ENCODE results near the gene HELT. TPM values are rescaled to one million over a fixed set of nuclear protein-coding genes. Genes with fewer than 3 reads are reported as not detected.

HELT gene
- total RNA-seq, 1 experiment from 2014 or later: not detected

DNA sequence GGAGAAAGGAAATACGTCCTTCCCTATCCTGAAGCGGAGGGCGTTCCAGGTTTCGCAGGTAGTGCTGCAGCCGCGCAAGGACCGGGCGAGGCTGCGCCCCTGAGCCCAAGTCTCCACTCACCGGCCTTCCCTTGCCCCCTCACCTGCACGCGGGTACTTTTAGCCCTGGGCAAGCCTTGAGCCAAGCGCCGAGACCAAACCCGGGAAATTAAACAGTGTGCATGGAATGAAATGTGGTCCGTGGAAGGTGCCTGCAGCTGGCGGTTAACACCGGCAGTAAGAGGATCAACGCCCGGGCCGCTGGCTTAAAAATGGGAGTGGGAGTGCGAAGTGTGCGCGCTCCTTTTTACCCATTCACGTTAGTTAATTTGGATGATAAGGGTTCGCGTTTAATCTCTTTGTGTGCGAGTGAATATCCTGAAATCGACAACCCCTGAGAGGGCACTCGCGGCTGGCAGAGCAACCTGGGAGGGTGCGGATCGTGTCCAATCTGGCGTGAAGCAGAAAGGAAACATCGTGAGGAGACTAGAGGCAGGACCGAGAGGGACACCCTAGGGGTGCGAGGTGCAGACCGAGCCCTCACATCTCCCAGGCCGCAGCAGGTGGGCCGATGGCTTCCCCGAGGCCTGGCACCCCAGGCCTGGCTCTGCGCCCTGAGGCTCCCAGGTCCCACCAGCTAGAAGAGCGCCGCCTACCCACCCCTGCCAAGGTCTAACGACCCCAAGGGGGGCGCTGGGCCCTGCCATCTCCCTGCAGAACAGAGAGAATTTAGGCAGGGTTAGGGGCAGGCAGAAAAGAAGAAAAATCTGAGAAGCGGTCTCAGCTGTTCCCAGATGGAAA is 2.0 kb upstream of the HELT start:
- peak; percentile 64 for DNase-seq
- Histone ChIP-seq H3K27me3 (ENCODE audit: control insufficient read depth, insufficient read depth, low read length) (peaks cover 91% of the 10 kb centered on the region), H3K36me3 (replicated peaks; ENCODE audit: control insufficient read depth, insufficient read depth, low read length) (no peaks in the 10 kb centered on the region), H3K4me3 (ENCODE audit: insufficient read depth, low read depth, low read length) (peak overlapping the region; percentile 17; the same call in 1 of the 2 replicates)

DNA sequence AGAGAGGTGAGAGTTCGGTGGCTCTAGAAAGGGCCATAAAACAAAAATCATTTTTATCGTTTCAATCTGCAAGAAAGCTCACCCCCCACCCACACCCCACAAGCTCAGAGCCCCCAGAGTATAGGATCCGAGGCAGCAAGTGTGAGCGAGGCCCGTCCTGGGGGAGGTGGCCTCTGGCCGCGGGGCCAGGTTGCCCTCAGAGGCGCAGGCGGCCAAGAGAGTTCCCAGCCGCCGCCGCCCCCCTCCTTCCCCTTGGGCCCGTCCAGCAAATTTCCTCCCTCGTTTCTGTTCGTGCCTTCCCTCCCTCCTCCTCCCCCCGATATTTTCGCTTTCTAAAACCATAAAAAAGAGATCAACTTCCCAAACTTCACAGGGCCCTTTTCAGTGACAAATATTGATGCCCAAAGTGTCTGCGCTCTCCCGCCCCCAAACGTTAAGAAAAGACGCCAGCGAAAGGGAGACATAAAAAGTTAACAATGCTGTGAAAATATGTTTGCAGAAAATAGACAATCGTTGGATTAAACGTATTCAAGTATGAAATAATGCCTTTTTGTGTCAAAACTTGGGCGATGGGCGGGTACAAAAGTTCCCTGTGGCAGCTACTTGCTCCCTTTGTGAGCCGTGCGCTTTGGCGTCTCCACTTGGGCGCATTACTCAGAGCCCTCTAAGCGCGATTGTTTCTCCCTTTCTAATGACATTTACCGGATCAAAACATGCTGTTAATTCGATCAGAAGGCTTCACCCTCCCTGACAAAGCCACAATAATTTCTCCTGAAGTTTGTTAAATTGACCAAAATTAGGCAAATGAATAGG is 1.1 kb upstream of the HELT start:
- Histone ChIP-seq H3K27me3 (ENCODE audit: control insufficient read depth, insufficient read depth, low read length) (peaks cover 94% of the 10 kb centered on the region), H3K4me3 (ENCODE audit: insufficient read depth, low read depth, low read length) (peak overlapping the region; percentile 17; the same call in 1 of the 2 replicates), H3K36me3 (replicated peaks; ENCODE audit: control insufficient read depth, insufficient read depth, low read length) (no peaks in the 10 kb centered on the region)
- peak; percentile 79 for DNase-seq

DNA sequence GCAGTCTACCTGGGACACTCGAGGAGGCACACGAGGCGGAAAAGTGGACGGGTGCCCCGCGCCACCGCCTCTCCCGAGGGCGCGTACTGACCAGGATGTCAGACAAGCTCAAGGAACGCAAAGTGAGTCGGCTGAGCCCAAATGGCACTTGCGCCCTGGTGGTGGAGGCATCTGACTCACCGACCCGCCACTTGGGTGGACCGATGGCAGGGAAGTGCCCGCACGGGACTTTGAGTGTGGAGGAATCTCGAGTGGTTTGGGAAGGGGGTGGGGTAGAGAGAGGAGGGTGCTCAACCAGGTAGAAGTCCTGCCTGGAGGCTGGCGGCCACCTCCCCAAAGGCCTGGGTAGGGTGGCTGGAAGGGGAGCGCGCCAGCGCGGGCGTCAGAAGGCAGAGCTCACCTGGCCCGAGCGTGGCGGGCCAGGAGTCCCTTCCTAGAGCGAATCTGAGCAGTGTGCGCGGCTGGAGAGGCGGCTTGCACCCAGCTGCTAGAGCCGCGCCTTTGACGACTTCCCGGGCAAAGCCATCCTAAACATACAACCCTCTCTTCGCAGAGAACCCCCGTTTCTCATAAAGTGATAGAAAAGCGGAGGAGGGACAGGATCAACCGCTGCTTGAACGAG is 655 bp downstream of the HELT start:
- Histone ChIP-seq H3K4me3 (ENCODE audit: insufficient read depth, low read depth, low read length) (peak overlapping the region; percentile 26), H3K36me3 (replicated peaks; ENCODE audit: control insufficient read depth, insufficient read depth, low read length) (no peaks in the 10 kb centered on the region), H3K27me3 (ENCODE audit: control insufficient read depth, insufficient read depth, low read length) (peaks cover 100% of the 10 kb centered on the region)
- peak; percentile 72 for DNase-seq

DNA sequence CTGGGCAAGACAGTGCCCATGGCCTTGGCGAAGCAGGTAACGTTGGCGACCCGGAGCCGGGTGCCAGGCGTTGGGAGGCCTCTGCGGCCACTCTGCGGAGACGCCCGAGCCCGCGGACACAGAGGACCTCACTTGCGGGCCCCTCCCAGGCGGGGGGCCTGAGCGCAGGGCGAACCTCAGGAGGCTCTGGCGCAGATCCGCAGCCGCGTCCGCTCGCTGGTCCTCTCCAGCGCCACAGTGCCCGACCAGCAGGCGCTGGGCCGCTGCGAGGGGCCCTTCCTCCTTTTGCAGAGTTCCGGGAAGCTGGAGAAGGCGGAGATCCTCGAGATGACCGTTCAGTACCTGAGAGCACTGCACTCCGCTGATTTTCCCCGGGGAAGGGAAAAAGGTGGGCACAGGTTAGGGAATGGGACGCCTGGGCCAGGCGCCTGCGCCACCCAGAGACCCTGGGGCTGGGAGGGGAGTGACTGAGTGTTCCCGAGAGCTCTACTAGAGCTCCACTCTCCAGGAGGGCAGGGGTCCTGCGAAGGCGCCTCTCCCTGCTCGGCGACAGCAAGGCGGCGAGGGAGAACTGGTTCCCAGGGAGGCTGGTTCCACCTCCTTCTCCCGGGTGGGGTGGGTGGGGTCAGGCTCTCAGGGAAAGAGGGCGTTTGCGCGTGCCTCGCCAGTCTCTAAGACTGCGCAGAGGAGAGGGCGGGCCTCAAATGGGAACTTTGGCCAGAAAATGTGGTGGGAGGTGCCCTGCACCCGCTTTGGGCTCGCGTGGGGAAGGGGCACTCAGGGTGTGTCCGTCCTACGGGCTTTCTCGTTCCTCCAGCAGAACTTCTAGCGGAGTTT is 1.4 kb downstream of the HELT start:
- no peaks in the 10 kb centered on the region for H3K36me3 ChIP-seq (replicated peaks; ENCODE audit: control insufficient read depth, insufficient read depth, low read length)
- H3K4me3 ChIP-seq (ENCODE audit: insufficient read depth, low read depth, low read length): peak overlapping the region; percentile 26
- peak; percentile 83 for DNase-seq
- H3K27me3 ChIP-seq (ENCODE audit: control insufficient read depth, insufficient read depth, low read length): peaks cover 100% of the 10 kb centered on the region

DNA sequence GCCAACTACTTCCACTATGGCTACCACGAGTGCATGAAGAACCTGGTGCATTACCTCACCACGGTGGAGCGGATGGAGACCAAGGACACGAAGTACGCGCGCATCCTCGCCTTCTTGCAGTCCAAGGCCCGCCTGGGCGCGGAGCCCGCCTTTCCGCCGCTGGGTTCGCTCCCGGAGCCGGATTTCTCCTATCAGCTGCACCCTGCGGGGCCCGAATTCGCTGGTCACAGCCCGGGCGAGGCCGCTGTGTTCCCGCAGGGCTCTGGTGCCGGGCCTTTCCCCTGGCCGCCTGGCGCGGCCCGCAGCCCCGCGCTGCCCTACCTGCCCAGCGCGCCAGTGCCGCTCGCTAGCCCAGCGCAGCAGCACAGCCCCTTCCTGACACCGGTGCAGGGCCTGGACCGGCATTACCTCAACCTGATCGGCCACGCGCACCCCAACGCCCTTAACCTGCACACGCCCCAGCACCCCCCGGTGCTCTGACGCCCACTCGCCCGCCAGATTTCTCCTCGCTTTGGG is 2.1 kb downstream of the HELT start:
- peaks cover 100% of the 10 kb centered on the region for H3K27me3 ChIP-seq (ENCODE audit: control insufficient read depth, insufficient read depth, low read length)
- peak; percentile 84 for DNase-seq
- H3K36me3 ChIP-seq (replicated peaks; ENCODE audit: control insufficient read depth, insufficient read depth, low read length): no peaks in the 10 kb centered on the region
- H3K4me3 ChIP-seq (ENCODE audit: insufficient read depth, low read depth, low read length): peak overlapping the region; percentile 26

DNA sequence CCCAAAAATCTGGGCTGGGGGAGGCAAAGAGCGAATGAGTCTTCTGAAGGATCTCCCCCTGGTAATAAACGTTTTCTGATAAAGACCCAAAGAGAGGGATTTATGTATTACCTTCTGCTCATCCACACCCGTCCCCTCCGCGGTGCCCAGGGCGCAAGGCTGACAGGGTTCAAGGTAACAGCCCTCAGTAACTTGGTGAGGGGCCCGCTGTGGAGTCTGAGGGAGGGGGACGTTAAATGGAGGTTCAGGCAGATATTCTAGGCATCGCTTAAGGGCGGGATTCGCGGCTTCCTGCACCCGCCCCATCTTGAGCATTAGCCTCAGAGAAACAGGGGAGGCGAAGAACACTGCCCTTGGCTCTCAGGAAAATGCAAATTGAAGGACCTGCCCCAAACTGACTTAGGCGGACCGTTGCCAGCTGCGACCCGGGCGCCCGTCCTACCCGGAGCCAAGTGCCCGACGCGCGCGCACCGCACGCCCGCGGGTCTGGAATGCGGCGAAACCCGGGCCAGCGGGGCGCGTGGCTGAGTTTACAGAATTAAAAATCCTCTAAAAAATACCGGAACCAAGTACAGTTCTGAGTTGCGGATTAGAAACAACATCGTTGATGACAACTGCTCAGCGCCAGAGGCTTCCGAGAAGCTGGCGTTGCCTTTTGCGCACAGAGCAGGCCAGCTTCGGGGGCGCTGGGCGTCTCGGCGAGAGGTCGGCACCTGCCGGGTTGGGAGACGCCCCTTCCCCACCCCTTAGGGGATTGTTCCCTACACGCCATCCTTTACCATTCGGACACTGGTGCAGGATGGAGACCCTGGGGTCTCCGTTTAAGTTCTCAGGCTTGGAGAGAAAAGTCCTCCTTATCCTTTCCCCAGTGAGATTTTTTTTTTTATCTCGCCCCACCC is 2.8 kb downstream of the HELT start:
- peaks cover 98% of the 10 kb centered on the region for H3K27me3 ChIP-seq (ENCODE audit: control insufficient read depth, insufficient read depth, low read length)
- H3K4me3 ChIP-seq (ENCODE audit: insufficient read depth, low read depth, low read length): no peak overlapping the region; the same call in 1 of the 2 replicates
- H3K36me3 ChIP-seq (replicated peaks; ENCODE audit: control insufficient read depth, insufficient read depth, low read length): no peaks in the 10 kb centered on the region
- DNase-seq: peak; percentile 78

DNA sequence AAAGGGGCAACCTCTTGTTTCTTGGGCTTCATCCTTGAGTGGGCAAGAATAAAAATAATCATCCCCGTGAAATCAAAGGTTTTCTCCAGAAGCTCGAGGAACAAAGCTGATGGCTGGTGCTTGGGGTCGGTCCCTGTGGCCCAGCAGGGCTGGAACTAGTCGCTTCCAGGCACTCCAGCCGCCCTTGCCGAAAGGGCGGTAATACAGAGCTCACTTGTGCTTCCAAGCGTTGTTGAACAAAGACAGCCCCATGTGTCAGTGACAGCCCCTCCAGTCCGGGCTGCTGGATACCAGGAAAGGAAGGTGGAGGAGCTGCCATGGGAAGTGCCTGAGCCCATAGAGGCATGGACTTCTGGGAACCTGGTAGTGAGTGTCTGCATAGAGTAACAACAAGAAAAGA is 5.2 kb downstream of the HELT start:
- no peak overlapping the region for H3K4me3 ChIP-seq (ENCODE audit: insufficient read depth, low read depth, low read length)
- H3K36me3 ChIP-seq (replicated peaks; ENCODE audit: control insufficient read depth, insufficient read depth, low read length): no peaks in the 10 kb centered on the region
- H3K27me3 ChIP-seq (ENCODE audit: control insufficient read depth, insufficient read depth, low read length): peaks cover 80% of the 10 kb centered on the region
- DNase-seq: no peak

DNA sequence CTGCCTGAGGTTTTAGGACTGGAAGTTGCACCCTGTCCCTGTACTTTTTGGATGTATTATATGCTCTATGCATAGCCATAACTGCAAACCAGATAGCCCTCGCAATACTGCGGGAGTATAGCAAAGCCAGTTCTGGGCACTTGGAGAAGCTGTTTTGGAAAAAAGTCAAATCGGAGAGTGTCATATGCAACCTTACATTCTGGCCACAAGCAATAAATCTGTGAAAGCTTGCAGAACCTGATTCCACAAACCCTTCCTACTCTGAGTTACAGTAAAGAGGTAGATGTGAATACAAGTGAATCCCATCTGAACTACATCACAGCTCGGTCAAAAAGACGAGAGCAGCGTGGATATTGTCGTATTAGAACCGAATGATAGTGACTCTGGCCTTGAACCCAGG is 10.3 kb downstream of the HELT start:
- no peak for DNase-seq
- Histone ChIP-seq H3K36me3 (replicated peaks; ENCODE audit: control insufficient read depth, insufficient read depth, low read length) (no peaks in the 10 kb centered on the region), H3K27me3 (ENCODE audit: control insufficient read depth, insufficient read depth, low read length) (peaks cover 39% of the 10 kb centered on the region), H3K4me3 (ENCODE audit: insufficient read depth, low read depth, low read length) (no peak overlapping the region)

DNA sequence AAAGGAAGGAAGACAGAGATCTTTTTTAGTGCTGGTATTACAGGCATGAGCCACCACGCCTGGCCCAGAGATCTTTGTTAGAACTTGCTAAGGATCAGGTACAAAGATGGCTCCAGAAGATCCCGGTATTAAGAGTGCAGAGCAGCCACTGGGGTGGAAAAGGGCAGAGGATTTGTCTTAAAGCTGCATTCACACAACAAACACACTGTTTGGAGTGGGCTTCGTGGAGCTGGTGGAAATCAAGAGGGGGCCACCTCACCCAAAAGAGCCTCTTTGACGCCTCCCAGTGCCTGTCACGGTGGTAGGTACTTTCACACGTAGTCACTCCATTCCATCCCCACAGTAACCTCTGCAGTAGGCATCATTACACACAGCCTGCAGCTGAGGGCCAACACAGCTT is 13.3 kb downstream of the HELT start:
- H3K36me3 ChIP-seq (replicated peaks; ENCODE audit: control insufficient read depth, insufficient read depth, low read length): no peaks in the 10 kb centered on the region
- no peak overlapping the region for H3K4me3 ChIP-seq (ENCODE audit: insufficient read depth, low read depth, low read length)
- peaks cover 14% of the 10 kb centered on the region for H3K27me3 ChIP-seq (ENCODE audit: control insufficient read depth, insufficient read depth, low read length)
- no peak for DNase-seq

DNA sequence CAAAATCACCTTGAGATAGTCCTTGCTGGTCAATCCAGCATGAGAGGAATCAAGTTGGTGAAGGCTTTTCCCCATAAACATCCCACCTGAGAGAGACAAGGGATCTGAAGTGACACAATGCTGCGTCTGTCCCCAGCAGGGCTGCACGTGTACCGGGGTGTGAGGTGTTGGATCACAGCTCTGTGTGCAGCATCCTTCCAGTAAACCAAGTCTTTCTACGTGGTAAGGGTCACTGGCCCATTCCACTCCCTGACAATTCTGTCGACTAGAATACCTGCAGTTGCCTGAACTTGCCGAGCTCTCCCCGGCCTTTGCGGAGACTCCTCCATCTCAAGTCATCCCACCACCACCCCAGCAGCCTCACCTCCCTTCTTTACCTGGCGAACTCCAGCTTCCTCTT is 14.8 kb downstream of the HELT start:
- no peak for DNase-seq
- Histone ChIP-seq H3K36me3 (replicated peaks; ENCODE audit: control insufficient read depth, insufficient read depth, low read length) (no peaks in the 10 kb centered on the region), H3K27me3 (ENCODE audit: control insufficient read depth, insufficient read depth, low read length) (peaks cover 11% of the 10 kb centered on the region), H3K4me3 (ENCODE audit: insufficient read depth, low read depth, low read length) (no peak overlapping the region)

DNA sequence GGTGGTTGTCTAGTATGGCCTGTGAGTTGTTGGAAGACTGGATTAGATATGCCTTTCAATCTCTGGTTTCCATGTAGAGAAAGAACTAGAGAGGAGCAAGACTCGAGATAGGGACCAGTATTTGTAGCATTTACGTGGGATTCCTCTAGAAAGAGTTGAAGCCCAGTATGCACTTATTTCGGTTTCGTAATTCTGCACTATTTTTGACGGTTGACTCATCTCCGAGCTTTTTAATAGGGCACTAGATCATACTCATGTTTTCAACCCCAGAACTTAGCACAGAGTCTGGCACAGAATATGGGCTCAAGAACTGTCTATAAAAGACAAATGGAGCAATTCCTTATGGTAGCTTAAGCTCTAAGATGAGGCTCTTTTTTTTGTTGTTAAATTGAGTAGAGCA is 15.7 kb downstream of the HELT start:
- DNase-seq: no peak
- no peak overlapping the region for H3K4me3 ChIP-seq (ENCODE audit: insufficient read depth, low read depth, low read length)
- H3K27me3 ChIP-seq (ENCODE audit: control insufficient read depth, insufficient read depth, low read length): peaks cover 8% of the 10 kb centered on the region
- no peaks in the 10 kb centered on the region for H3K36me3 ChIP-seq (replicated peaks; ENCODE audit: control insufficient read depth, insufficient read depth, low read length)

DNA sequence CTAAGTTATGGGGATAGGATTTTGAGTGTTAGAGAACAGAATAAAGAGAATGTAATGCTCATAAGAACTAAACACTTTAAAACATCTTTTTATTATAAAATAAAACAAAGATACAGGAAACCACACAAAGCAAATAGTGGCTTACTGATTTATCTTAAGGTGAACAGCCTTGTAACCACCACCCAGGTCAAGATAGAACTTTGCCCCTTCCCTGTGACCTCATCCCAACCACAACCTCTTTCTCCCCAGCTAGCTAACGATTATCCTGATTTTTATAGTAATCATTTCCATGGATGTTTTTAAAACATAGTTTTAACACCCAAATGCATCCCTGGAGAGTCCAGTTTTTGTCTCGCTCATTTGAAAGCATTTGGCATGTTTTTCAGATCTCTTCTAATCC is 17.0 kb downstream of the HELT start:
- no peak for DNase-seq
- H3K36me3 ChIP-seq (replicated peaks; ENCODE audit: control insufficient read depth, insufficient read depth, low read length): no peaks in the 10 kb centered on the region
- peaks cover 8% of the 10 kb centered on the region for H3K27me3 ChIP-seq (ENCODE audit: control insufficient read depth, insufficient read depth, low read length)
- H3K4me3 ChIP-seq (ENCODE audit: insufficient read depth, low read depth, low read length): no peak overlapping the region

DNA sequence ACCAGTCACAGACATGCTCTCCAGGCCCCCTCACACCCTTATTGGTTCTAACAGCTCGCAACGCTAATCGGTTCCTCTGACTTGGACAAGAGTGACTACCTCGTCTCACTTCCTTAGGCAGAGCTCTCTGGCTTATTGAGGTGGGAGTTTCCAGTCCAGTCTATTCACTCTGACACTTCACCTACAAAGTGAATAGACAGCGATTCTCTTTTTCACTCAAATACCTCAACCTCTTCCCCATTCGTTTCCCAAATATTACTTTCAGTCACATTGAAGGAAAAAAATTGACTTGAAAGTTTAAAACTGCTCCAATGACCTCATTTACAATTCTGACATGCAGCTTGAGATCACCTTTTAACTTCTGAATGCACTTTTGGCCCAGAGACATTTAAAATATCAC is 17.7 kb downstream of the HELT start:
- no peaks in the 10 kb centered on the region for H3K36me3 ChIP-seq (replicated peaks; ENCODE audit: control insufficient read depth, insufficient read depth, low read length)
- peaks cover 6% of the 10 kb centered on the region for H3K27me3 ChIP-seq (ENCODE audit: control insufficient read depth, insufficient read depth, low read length)
- DNase-seq: no peak
- no peak overlapping the region for H3K4me3 ChIP-seq (ENCODE audit: insufficient read depth, low read depth, low read length)

Data from H7 (cell line).